GM18951 (cell line): ENCODE results near the gene ARL14.

ENCODE experiments used
- POLR2A ChIP-seq: IDR thresholded peaks from 4 replicates; pipeline ENCODE4 v1.6.1; 2011; ENCODE audit warnings: mild to moderate bottlenecking; ENCODE audit not compliant: insufficient read length, insufficient read depth; ENCODE audit errors: extremely low read depth
- in situ Hi-C: fragments of 300-500 bp; cut with MboI; formaldehyde crosslinking; loops from one replicate; pipeline ENCODE4 v1.12.0; 2022; ENCODE audit warnings: low sequenced_read_pairs, mixed read lengths, inconsistent platforms; ENCODE audit not compliant: unreplicated experiment

ARL14 gene

GRCh38 chr3:160665231-160665630 lies 11.7 kb upstream of the ARL14 start:
- TF ChIP-seq POLR2A, result no peak
- in situ Hi-C loops, result no loop called here

DNA sequence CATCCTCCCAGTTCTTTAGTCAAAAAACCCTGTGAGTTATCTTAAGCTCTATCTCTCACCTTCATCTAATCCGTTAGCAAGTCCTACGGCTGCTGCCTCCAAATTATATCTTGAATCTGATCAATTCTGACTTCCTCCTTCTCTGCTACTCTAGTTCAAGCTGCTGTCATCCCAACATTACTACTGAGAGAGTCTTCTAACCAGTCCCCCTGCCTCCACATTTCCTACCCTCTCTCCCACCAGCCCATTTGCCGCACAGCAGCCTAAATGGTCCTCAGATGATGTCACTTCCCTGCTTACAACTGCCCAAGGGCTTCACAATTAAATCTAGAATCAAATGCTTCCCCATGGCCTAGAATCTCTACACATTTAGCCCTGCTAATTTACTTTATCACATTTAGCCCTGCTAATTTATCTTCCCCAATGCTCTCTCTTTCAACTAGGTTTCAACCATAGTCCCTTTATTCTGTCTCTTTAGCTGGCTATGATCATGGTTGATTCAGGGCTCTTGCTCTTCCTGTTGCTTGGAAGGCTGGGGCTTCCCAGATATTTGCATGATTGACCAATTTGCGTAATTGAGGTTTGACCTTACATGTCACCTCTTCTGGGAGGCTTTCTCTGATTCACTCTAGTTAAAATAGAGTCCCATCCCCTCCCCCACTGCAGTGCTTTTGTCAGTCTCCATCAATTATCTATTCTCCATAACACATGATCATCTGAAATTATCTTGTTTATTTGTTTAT lies 11.0 kb upstream of the ARL14 start:
- in situ Hi-C loops, result no loop called here
- no peak for TF ChIP-seq POLR2A

DNA sequence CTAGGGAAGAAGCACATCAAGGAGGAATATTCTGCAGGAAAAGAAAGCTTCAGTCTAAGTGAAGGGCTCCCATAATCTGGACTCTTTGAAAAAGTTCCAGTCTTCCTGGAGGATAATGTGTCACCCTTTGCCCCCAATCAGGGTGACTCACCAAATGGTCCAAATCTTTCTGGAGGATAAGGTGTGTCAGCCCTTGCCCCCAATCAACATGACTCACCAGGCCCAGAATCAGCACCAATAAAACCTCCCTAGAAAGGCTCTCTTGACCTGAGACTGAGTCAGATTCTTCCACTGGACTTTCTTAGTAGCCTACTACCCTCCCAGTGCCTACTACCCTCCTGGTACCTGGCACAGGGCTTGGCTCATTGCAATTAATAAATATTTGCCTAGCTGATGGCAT lies 9.5 kb upstream of the ARL14 start:
- in situ Hi-C loops, result no loop called here
- TF ChIP-seq POLR2A, result no peak

GRCh38 chr3:160668454-160668853 lies 8.5 kb upstream of the ARL14 start:
- TF ChIP-seq POLR2A, result no peak
- in situ Hi-C loops, result no loop called here

- in situ Hi-C loops, result no loop called here
- TF ChIP-seq POLR2A, result no peak
Measured at GRCh38 chr3:160671231-160671630, 5.7 kb upstream of the ARL14 start.

- in situ Hi-C loops, result no loop called here
- no peak for TF ChIP-seq POLR2A
Measured at GRCh38 chr3:160671995-160672394, 5.0 kb upstream of the ARL14 start.

GRCh38 chr3:160673188-160673587 lies 3.8 kb upstream of the ARL14 start:
- TF ChIP-seq POLR2A, result no peak
- in situ Hi-C loops, result no loop called here

GRCh38 chr3:160675566-160676124 lies 1.3 kb upstream of the ARL14 start:
- in situ Hi-C loops, result no loop called here
- no peak for TF ChIP-seq POLR2A

- TF ChIP-seq POLR2A, result no peak
- in situ Hi-C loops, result no loop called here
Measured at GRCh38 chr3:160677459-160677881, 510 bp downstream of the ARL14 start.

GRCh38 chr3:160678292-160678842 lies 1.4 kb downstream of the ARL14 start:
- no peak for TF ChIP-seq POLR2A
- in situ Hi-C loops, result no loop called here

- in situ Hi-C loops, result no loop called here
- no peak for TF ChIP-seq POLR2A
Measured at GRCh38 chr3:160684368-160684740, 7.4 kb downstream of the ARL14 start.

GRCh38 chr3:160685144-160685766 lies 8.3 kb downstream of the ARL14 start:
- TF ChIP-seq POLR2A, result no peak
- in situ Hi-C loops, result no loop called here

DNA sequence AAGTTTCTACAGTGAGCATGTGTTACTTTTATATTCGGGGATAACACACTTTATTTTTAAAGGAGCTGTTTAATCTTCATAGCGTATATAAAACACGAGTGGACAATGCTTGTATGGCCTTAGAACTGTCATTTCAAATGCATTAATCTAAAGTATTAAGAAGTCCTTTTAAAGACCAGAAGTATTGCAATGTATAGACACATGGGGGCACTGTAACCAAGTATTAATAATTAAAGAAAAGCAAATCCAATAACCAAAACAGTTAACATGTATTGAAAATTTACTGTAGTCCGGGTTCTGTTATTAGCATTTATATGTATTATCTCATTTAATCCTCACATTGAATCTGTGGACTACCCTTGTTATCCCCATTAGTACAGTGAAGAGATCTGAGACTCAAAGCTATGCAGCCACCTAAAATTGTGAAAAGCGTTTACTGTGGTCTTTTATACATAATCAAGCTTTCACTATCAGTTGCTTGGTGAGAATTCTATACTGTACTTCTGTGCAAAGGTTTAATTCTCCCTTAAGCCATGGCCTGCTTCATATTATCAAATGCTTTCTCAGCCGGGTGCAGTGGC lies 10.1 kb downstream of the ARL14 start:
- in situ Hi-C loops, result no loop called here
- TF ChIP-seq POLR2A, result no peak
